GM03348 (cell line): Measurements from ENCODE around the gene ALG1.
"Not testable (repeated sequence)": the region's sequence is repeated elsewhere in the genome, so short reads cannot be mapped to it uniquely, and the experiment has no call there.

Experiments used
- DNase-seq: peaks from one replicate; pipeline ENCODE4 v3.0.0; 2012; ENCODE audit warnings: low spot score

Gene ALG1

DNA sequence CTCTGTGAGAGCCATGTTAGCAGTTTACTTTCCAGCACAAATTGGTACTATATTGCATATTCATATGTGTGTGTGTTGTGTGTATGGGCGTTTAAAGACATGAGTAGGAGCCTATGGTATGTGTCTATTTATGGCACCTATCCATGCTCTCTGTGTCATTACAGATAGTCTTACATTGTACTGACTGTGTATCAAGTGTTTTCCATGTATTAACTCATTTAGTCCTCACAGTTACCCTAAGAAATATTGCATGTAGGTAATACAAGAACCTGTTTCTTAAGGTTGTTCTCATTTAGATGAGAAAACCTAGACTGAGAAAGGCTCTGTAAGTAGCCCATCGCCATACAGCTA, 1.6 kb downstream of the ALG1 start:
- no peak for DNase-seq

DNA sequence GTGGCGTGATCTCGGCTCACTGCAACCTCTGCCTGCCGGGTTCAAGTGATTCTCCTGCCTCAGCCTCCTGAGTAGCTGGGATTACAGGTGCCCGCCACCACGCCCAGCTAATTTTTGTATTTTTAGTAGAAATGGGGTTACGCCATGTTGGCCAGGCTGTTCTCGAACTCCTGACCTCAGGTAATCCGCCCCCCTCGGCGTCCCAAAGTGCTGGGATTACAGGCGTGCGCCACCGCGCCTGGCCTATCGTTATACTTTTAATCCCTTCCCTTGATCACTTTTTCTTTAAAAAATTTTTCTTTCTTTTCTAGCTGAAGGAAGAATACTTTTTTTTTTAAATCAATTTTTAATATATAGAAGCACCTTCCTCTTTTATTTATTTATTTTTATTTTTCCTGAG, 2.1 kb downstream of the ALG1 start:
- not testable (repeated sequence) for DNase-seq

DNA sequence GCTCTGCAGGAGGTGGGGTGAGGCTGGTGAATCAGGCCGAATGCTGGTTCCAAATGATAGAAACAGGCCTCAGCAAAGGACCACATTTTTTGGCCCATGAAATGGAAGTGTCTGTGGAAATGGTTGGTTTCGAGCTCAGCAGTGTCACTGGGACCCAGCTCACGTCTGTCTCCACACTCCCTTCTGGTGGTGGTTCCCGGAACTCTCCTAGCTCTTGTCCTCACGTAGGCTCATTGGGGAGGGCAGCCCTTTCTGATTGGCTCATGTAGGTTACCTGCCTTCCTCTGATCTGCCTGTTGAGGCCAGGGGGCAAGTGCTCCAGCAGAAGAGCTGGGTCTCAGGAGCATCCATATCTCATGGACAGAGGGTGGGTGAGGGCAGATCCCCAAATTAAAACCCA, 4.0 kb downstream of the ALG1 start:
- no peak for DNase-seq

DNA sequence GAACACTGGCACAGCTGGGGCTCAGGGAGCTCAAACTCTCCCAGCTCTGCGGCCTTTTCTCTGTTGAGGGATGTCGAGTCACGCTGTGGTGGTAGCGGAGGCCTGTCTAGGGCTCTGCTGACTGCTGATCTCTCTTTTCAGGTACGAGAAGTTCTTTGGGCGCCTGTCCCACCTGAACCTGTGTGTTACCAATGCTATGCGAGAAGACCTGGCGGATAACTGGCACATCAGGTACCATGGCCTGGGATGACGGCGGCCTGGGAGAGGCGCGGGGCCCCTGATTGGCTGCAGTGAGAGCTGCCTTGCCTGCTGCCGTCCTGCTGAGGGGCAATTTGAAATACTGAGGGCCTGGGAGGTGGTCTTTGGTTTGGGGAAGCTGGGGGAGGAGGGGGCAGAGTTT, 5.7 kb downstream of the ALG1 start:
- DNase-seq, result no peak

DNA sequence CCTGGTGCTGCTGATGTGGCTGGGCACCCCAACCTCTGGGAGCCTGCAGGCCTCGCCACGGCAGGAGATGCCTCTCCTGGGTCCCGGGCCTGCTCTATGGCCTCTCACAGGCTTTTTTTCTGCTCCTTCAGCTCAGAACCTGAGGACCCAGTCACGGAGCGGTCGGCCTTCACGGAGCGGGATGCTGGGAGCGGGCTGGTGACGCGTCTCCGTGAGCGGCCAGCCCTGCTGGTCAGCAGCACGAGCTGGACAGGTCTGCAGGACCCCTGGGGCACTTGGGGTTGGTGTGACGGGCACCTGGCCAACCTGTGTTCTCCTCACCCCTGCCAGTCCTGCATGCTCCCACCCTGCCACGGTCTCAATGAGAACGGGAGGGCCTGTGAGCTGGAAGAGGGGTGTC, 7.0 kb downstream of the ALG1 start:
- no peak for DNase-seq

DNA sequence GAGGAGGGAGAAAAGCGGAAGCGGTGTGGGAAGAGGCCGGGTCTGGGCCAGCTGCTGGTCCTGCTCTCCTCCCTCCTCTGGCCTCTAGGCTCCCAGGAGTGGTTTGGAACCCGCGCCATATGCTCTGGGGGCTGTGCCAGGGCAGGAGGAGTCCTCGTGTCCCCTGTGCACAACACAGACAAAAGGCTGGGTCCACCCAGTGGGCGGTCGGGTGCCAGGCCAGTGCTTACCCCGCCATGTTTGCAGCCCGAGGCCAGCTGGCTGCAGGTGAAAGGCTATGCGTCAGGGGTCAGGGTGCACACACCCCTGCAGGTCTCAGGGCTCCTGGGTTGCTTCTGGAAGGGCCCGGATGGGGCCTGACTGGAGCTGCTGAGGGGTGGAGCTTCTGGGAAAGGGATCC, 8.8 kb downstream of the ALG1 start:
- not testable (repeated sequence) for DNase-seq

DNA sequence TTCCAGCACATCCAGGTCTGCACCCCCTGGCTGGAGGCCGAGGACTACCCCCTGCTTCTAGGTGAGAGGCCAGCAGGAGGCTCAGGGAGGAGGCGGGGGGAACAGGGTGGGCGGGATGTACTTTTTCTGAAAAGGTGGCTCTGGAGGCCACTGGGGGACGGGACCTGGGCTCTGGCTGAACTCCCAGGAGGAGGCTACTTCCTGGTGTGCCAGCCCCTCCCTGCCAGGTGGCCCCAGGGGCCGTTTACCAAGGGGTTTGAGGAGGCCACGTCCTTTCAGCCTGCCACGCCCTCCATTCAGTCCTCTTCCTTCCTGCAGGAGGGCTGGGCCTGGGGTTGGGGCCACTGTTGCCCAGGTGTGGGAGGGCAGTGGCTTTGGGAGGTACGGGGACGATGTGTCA, 9.4 kb downstream of the ALG1 start:
- DNase-seq, result not testable (repeated sequence)

DNA sequence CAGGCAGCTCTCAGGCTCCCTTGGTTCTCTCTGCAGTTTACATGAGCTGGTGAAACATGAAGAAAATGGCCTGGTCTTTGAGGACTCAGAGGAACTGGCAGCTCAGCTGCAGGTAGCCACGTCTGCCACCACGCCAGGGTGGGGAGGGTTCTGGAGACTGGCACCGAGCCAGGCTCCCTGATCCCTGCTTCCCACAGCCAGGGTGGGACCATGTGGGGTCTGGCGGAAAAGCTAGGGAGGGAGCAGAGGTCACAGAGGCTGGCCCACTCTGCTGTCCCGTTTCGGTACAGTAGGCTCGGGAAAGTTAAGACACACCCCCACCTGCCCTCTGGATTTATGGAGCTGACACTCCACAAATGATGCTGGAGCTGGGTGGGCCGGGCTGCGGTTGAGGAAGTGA, 12.0 kb downstream of the ALG1 start:
- DNase-seq, result not testable (repeated sequence)

DNA sequence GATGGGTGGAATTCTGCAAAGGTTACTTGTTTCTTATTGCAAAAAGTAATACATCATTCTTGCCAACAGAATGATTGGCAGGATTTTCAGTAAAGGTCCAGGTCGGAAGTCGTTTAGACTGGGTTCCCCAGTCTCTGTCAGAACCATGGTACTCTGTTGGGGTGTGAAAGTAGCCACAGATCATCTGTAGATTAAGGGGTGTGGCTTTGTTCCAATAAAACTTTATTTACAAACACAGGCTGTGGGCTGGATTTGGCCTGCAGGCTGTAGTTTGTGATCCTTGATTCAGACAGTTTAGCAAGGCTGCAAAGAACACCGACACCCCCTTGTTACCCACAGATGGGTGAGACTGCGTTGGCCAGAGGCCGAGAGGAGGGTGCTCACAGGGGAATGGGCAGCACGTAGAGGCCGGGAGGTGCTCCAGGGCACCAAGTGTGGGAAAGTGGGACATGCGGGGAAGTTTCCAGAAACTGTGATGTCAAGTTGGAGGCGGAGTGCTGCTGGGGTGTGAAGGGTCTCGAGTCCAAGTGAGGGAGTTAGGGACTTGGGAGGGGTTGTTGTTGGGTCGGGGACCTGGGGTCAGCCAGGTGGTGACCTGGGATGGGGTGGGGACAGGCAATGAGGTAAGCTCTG, 12.6 kb downstream of the ALG1 start:
- DNase-seq, result not testable (repeated sequence)

DNA sequence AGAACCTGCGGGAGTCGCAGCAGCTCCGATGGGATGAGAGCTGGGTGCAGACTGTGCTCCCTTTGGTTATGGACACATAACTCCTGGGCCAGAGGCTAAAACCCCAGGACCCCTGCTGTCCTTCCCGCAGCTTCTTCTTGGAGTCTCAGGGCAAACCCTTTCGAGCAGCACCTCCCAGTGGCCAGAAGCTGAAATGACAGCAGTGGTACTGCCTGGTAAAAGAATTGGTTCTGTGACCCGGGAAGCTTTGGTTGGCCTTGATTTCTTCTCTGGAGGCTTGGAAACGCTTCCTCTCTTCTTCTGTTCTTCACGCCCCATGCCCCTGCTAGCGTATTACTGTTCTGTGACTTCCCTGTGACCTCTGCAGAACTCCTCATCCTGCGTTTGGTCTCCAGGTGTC, 13.2 kb downstream of the ALG1 start:
- peak; percentile 54 for DNase-seq

DNA sequence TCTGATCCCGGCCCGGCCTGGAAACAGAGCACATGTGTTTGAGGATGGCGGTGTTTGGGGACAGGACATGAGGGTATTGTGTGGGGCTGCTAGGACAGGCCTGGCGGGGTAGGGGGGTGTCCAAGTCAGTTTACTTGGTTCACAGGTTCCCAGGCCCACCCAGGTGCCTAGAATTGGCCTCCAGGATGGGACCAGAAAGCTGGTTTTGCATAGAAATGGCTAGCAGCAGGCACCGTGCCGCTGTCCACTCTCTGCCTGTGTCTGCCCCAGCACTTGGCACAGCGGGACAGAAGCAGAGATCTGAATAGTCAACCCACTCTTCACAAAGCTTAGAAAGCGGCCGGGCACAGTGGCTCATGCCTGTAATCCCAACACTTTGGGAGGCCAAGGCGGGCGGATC, 14.1 kb downstream of the ALG1 start:
- DNase-seq, result not testable (repeated sequence)

DNA sequence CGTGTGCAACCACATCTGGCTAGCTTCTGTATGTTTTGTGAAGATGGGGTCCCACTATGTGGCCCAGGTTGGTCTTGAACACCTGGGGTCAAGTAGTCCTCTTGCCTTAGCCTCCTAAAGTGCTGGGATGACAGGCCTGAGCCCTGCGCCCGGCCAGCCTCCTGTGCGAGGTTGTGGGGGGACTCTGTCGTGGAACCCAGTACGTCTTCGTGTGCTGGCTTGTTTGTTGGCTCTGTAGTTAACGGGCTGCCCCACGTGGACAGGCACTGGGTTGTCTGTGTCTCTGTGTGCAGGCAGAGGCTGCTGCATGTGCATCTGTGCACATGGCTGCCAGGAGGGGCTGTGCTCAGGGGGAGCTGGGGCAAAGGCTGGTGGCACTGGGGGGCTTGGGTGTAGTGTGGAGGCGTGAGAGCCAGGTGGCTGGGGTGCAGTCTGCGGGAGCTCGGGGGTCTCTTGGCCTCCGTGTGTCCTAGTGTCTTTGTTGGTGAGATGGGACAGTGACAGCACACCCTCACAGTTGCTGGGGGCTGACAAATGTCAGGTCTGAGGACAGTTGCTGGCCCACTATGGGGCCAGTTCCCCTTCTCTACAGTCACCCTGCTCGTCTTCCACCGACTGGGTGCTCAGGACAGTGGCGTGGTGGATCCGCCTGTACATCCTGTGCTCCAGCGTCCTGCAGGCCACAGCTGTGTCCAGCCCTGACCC, 16.6 kb downstream of the ALG1 start:
- DNase-seq, result not testable (repeated sequence)

DNA sequence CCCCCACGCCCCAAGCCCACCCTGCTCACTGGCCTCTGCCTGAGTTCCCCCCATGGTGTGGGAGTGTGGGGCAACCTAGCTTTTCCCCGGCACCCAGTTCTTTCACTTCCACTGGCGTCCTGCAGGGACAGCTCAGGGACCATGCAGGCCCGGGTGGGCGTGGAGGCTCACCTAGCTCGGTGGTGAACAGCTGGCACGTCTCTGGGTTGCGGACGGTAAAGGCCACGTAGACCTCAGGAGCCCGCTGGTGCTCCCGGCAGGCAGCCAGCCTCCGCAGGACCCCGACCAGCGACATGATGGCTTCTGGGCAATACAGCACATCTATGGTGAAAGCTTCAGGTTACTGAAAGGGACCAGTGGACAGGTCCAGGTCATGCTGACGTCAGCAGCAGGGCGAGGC, 17.3 kb downstream of the ALG1 start:
- DNase-seq, result not testable (repeated sequence)

DNA sequence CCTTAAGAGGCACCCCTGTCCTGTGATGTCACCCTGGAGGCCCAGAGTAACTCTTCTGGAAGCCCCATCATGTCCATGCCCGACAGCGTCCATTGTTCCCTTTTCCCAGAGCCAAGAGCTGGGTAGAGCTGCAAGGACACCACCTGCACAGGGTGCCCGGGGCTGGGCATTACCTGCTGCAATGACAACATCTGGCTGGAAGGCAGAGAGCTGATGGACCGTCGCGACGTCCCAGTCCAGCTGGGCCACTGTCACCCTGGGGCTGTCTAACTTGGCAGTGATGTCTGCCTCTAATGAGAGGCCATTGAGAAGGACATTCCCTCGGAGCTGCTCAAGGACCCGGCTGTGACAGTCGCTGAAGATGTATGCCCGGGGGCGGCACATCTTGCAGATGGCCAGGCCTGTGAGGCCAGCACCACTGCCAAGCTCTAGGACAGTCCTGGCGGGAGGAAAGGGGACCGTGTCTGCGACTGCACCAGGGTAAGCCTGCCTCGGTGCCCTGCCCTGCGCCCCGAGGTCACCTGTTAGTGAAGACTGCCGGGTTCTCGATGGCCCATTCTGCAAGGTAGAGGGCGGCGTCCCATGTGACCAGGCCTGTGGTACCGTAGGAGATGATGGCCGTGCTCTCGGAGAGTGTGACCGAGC, 18.4 kb downstream of the ALG1 start:
- not testable (repeated sequence) for DNase-seq

DNA sequence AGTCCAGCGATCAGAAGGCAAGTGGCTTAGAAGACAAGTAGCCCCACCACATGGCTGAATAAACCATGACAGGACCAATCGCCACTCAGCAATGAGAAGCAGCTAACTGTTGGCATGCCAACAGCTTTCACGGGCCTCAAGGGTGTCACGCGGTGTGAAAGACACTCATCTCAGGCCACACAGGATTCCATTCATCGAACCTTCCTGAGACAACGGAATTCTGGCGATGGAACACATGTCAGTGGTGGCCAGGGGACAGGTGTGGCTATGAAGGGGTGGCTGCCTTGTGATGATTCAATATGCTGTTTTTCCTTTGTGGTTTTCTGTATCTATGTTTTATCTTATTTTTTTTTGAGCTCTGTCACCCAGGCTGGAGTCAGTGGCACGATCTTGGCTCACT, 18.9 kb downstream of the ALG1 start:
- DNase-seq, result not testable (repeated sequence)

DNA sequence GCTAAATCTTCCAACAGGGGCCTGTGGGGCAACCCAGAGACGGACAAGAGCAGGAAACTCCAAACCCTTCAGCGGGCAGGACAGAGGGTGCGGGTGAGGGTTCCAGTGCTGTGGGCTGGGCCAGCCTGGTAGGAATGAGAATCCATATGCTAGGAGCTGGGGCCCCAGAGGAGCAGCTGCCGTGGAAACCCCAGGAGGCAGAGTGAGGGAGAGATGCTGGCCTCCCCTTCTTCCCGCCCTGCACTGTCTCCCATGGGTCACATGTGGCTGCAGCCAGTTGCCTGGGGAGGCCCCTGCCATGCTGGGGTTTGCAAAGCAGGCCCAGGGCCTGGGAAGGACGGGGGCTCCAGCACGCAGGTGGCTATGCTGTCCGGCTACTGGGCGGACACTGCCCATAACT, 21.4 kb downstream of the ALG1 start:
- not testable (repeated sequence) for DNase-seq

DNA sequence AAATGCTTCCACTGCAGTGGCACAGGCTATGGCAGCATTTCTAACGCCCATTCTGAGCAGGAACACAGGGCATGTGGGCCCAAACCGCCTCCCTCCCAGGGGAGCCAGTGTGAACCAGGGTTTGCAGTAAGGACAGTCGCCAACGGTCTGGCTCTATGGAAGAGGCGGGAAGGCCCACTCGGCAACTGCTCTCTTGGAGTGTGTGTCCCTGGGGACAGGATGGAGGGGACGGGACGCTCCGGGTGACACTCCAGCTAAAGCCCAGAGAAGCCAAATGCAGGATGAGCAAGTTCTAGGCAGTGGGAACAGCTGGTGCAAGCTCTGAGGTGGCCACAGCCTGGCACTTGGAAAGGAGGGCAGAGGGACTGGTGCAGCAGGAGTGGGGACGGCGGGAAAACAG, 22.1 kb downstream of the ALG1 start:
- DNase-seq, result not testable (repeated sequence)

DNA sequence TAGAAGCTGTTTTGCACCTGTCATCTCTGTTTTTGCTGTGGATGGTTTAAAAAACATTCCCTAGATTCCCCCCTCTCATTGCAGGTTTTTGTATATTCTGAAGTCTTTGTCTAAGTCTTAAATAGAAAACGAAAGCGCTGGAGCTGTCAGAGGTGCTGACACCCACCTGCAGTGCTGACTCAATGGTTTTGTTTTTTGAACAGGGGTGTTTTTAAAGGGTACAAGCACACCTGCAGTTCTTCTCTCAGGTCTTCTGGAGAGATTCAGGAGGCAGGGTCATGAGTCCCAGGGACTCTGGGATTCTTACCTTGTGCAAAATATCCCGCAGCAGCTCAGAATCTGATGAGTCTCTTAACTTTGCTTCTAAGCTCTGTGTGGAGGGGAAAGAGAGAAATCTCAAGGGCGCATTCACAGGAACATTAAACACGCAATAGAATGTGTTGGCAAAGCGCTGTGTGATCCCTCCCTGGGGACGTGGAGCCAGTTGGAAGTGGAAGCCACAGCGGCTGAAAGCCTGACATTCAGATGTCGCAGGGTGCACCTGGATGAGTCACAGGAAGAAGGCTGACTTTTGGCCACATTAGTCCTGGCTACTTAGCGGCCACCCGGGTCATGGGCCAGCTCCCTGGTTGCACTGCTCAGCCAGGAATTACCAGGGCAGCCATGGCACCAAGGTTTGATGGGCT, 23.6 kb downstream of the ALG1 start:
- DNase-seq, result not testable (repeated sequence)

DNA sequence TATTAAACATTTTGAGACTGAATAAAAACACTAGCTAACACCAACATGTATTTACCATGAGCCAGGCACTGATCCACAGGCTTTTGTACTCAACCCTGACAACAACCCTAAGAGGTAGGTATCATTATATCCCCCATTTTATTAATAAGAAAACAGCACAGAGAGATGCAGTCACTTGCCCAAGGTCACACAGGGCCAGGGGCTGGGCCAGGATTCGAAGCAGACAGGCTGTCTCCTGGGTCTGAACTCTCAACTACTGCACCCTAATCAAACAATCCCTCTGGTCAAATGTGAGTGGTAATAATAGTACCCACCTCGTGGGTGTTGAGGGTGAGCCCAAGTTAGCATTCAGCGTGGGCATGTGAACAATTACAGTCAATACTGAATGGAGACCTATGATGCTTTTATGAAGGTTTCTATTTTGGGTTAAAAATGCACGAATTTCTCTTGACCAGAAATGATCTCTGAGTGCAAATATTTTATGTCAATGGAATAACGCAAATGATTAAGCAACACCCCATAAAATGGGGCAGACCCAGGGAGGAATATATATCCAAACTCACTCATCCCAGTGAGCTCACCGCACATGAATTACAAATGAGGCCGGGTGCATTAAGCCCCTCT, 24.9 kb downstream of the ALG1 start:
- DNase-seq, result not testable (repeated sequence)

DNA sequence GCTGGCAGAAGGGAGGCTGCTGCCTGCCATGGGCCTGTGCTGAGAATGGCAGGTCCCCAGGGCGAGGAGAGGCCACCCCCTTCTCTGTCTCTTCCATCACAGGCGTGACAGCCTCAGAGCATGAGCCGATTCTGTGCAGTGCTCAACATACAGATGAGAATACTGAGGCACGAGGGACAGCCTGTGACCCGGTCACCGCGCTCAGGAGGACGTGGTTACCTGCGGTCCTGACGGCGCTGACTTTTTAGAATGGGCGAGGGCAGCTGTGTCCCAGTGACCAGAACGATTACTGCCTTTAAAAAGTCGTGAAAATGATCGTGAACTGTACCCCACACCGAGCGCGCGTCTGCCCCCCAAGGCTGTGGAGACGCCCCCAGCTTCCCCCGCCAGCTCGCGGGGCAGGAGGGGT, 25.4 kb downstream of the ALG1 start:
- not testable (repeated sequence) for DNase-seq

DNA sequence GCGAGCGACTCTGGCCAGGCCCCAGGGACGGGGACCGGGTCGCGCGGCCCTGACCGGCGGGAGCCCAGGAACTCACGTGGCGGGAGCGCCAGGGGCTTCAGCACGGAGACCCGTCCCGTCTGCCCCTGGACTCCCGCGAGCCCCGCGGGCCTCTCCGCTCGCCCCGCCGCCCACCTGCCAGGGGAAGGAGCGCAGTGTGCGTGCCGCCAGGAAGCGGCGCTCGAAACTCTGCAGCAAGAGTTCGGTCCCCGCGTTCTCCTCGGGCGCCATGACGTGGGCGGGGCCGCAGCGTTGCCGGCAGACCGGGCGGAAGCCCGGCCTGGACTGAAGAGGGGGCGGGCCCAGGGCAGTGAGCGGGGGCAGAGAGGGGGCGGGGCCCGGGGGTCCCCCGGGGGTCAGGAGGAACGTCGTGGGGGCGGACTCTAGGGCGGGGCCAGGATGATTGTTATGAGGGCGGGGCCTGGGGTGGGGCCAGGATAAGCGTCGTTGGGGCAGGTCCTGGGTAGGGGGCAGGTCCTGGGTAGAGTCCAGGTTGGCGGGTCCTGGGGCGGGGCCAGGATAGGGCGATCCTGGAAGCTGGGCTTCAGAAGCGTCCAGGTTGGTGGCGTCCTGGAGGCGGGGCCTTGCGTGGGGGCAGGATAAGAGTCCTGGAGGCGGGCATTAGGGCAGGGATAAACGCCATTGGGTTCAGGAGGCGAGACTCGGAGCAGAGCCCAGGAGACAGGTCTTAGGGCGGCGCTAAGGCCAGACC, 26.0 kb downstream of the ALG1 start, which contains the start of gene EEF2KMT:
EEF2KMT (minus strand) TSS at position 326 of the 751 bp plus-strand sequence; CDS start at position 270, 56 bp downstream.
- DNase-seq, result peak; percentile 95
